GM10847 (cell line): ENCODE data around the gene DSE.

ENCODE experiments used
- POLR2A ChIP-seq: IDR thresholded peaks from 2 replicates; pipeline ENCODE4 v1.6.1; 2011; ENCODE audit not compliant: insufficient read length; ENCODE audit errors: extremely low read depth

Gene DSE

GRCh38 chr6:116465246-116465645 lies 94.5 kb downstream of the DSE start:
- no peak for TF ChIP-seq POLR2A

GRCh38 chr6:116467096-116467495 lies 96.3 kb downstream of the DSE start:
- TF ChIP-seq POLR2A, result no peak

- no peak for TF ChIP-seq POLR2A
These were observed 96.8 kb downstream of the DSE start for GRCh38 chr6:116467514-116467913.

- no peak for TF ChIP-seq POLR2A
These were observed 97.5 kb downstream of the DSE start for GRCh38 chr6:116468293-116468692.

DNA sequence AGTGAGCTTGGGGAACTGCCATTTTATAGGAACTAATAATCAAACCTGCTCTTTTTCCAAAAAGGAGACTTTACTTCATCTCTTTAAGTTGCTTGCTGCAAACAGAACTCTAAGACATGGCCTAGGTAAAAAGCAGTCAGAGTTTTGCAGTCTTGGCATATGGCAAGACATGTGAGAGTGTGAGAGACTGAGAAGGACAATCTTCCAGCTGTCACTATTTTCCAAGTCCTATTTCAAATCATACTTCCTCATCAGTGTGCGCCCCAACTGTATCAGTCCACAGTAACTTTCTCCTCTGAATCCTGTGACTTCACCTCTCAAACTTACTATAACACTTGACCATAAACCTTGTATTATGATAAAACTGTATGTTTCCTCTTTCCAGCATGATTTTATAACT lies 100.8 kb downstream of the DSE start:
- TF ChIP-seq POLR2A, result no peak

GRCh38 chr6:116472706-116473105 lies 102.0 kb downstream of the DSE start:
- TF ChIP-seq POLR2A, result no peak

- TF ChIP-seq POLR2A, result no peak
These were observed 104.4 kb downstream of the DSE start for GRCh38 chr6:116475141-116475540.

- no peak for TF ChIP-seq POLR2A
These were observed 105.4 kb downstream of the DSE start for GRCh38 chr6:116476002-116476678.

- TF ChIP-seq POLR2A, result no peak
These were observed 112.0 kb downstream of the DSE start for GRCh38 chr6:116482780-116483179.

DNA sequence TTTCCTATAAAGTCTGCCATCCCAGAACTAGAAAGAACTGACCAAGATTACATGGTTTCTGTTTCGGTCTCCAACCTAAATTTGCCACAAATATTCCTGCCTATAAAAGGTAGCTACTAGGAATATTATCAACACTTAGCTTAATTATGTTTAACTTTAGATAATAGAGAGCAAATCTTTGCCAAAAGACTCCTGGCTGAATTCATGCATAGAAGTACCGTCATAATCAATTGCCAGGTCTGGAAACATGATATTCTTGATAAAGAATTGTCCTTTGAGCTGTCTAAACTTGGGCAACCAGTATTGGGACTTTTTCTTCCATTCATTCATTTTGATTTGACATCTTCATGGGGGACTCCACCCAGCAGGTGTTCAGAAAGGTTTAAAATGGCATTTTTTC lies 112.9 kb downstream of the DSE start:
- no peak for TF ChIP-seq POLR2A

- TF ChIP-seq POLR2A, result no peak
These were observed 114.9 kb downstream of the DSE start for GRCh38 chr6:116485559-116486184.

DNA sequence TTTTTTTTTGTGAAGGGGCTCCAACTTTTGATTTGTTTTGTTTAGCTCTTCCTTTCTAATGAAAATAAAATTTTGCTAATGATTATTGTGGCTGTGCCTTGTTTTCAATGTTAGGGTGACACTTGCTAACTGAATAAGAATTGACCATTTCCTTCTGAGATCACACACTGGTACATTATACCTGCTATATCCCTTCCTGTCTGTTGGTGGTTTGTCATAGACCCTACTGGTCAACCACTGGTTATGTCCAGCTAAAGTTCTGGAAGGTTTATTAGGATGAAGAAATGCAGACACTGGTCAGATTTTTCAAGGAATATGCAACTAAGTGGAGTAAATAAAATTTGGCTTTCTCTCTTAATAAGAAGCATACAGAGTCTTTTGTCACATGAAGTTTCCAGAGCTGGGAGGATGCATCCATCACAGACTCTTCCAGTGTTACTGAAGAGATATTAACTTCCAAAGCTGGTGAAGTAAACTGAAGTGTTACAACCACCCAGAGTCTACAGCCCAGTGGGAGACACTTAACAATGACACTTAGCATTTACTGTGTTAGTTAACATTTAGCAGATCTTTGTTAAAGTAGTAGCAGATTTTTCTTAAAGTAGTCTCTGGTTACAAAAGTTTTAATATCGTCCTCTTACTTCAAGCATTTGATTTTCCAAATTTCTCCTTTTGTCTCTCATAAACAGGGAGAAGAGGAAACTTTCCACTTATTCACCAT lies 121.0 kb downstream of the DSE start:
- no peak for TF ChIP-seq POLR2A

GRCh38 chr6:116492331-116493067 lies 121.8 kb downstream of the DSE start:
- TF ChIP-seq POLR2A, result no peak
